Measurements from ENCODE around the gene RCSD1.

Gene RCSD1

DNA sequence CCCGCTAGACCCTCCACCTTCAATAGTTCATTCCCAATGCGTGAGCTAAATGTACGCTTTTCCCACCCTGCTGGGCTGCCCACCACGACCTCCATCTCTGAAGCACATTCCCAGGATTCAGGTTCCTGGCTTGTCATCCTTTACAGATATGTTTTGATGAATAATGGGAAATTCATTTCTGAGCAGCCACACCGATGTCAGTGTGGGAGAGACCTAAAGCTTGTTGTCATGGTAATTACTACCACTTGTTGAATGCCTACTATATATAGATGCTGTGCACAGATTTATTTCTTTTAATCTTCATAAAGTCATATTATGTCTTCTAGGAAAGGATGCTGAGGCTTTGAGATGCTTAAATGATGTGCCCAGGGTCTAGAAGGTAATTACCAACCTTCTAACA, 8.0 kb downstream of the RCSD1 start:
- H3K4me1 ChIP-seq (ENCODE audit: control insufficient read depth in 1 of 2, insufficient read depth in 2 of 2, low read length in 2 of 2) = peaks cover 3 to 5% of the 10 kb centered on the region in 2 experiments
- no peak overlapping the region for H3K4me2 ChIP-seq (ENCODE audit: low read length)
- H3K9me3 ChIP-seq (ENCODE audit: insufficient read depth, low read depth, low read length) = no peaks in the 10 kb centered on the region
- no peak overlapping the region for H2AK5ac ChIP-seq (ENCODE audit: low read length)
- no peaks in the 10 kb centered on the region for H3K36me3 ChIP-seq (ENCODE audit: control insufficient read depth in 1 of 2, insufficient read depth in 2 of 2, low read length in 2 of 2)
- no peak overlapping the region for H3K27ac ChIP-seq (ENCODE audit: low read depth, low read length)
- H3K23ac ChIP-seq (ENCODE audit: low read length) = no peak overlapping the region
- H2BK12ac ChIP-seq (ENCODE audit: low read length) = no peak overlapping the region
- no peak overlapping the region for H2BK5ac ChIP-seq (ENCODE audit: low read depth, low read length, poor library complexity)
- no peak overlapping the region for H2BK120ac ChIP-seq (ENCODE audit: insufficient read depth, low read length, poor library complexity)
- WGBS (ENCODE audit: extremely low coverage, insufficient coverage, insufficient read length) = no CpG with 5 or more reads among the region's 5 CpGs
- no peaks in the 10 kb centered on the region for H3K27me3 ChIP-seq (ENCODE audit: insufficient read depth, low read length)
- DNase-seq = no peak
- H3K4me3 ChIP-seq (ENCODE audit: low read depth, low read length) = no peak overlapping the region
- no peak overlapping the region for H4K12ac ChIP-seq (ENCODE audit: low read depth, low read length)
- H3K14ac ChIP-seq (ENCODE audit: low read length) = no peak overlapping the region
- no peak overlapping the region for H3K18ac ChIP-seq (ENCODE audit: low read length)
- no peaks in the 10 kb centered on the region for H3K79me1 ChIP-seq (ENCODE audit: low read length)
- H3K9ac ChIP-seq (ENCODE audit: low read length) = no peak overlapping the region
- H3K79me2 ChIP-seq (ENCODE audit: control insufficient read depth, insufficient read depth, low read length, poor library complexity) = no peaks in the 10 kb centered on the region
- H4K91ac ChIP-seq (ENCODE audit: low read depth, low read length) = no peak overlapping the region
- H2AFZ ChIP-seq (ENCODE audit: insufficient read depth, low read length, poor library complexity) = no peak overlapping the region
- no peak overlapping the region for H4K8ac ChIP-seq (ENCODE audit: low read depth, low read length)
- no peak overlapping the region for H3K4ac ChIP-seq (ENCODE audit: low read depth, low read length)

DNA sequence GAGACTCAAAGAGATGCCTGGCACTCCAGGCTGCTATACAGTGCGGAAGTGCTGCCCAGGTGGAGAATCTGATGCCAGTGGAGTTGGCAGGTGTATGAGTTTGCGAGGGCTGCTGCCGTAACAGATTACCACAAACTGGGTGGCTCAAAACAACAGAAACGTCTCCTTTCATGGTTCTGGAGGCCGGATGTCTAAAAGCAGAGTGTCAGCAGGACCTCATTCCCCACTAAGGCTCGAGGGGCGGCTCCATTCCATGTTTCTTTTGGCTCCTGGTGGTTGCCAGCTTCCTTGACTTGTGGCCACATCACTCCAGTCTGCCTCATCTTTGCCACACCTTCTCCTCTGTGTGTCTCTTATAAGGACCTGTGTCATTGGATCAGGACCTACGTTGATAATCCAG, 10.0 kb downstream of the RCSD1 start:
- no peak overlapping the region for H2BK5ac ChIP-seq (ENCODE audit: low read depth, low read length, poor library complexity)
- no peak for DNase-seq
- H3K18ac ChIP-seq (ENCODE audit: low read length) = no peak overlapping the region
- H2BK120ac ChIP-seq (ENCODE audit: insufficient read depth, low read length, poor library complexity) = no peak overlapping the region
- no peak overlapping the region for H2AFZ ChIP-seq (ENCODE audit: insufficient read depth, low read length, poor library complexity)
- H3K36me3 ChIP-seq (ENCODE audit: control insufficient read depth in 1 of 2, insufficient read depth in 2 of 2, low read length in 2 of 2) = no peaks in the 10 kb centered on the region
- H3K27ac ChIP-seq (ENCODE audit: low read depth, low read length) = no peak overlapping the region
- H3K79me1 ChIP-seq (ENCODE audit: low read length) = no peaks in the 10 kb centered on the region
- no peak overlapping the region for H4K12ac ChIP-seq (ENCODE audit: low read depth, low read length)
- no peaks in the 10 kb centered on the region for H3K79me2 ChIP-seq (ENCODE audit: control insufficient read depth, insufficient read depth, low read length, poor library complexity)
- WGBS (ENCODE audit: extremely low coverage, insufficient coverage, insufficient read length) = no CpG with 5 or more reads among the region's 8 CpGs
- no peak overlapping the region for H3K4ac ChIP-seq (ENCODE audit: low read depth, low read length)
- H3K14ac ChIP-seq (ENCODE audit: low read length) = no peak overlapping the region
- no peaks in the 10 kb centered on the region for H3K9me3 ChIP-seq (ENCODE audit: insufficient read depth, low read depth, low read length)
- H4K91ac ChIP-seq (ENCODE audit: low read depth, low read length) = no peak overlapping the region
- H3K4me3 ChIP-seq (ENCODE audit: low read depth, low read length) = no peak overlapping the region
- no peak overlapping the region for H3K9ac ChIP-seq (ENCODE audit: low read length)
- H3K4me1 ChIP-seq (ENCODE audit: control insufficient read depth in 1 of 2, insufficient read depth in 2 of 2, low read length in 2 of 2) = peaks cover 3% of the 10 kb centered on the region in 2 experiments
- H2AK5ac ChIP-seq (ENCODE audit: low read length) = no peak overlapping the region
- H3K4me2 ChIP-seq (ENCODE audit: low read length) = no peak overlapping the region
- no peak overlapping the region for H2BK12ac ChIP-seq (ENCODE audit: low read length)
- no peak overlapping the region for H4K8ac ChIP-seq (ENCODE audit: low read depth, low read length)
- no peaks in the 10 kb centered on the region for H3K27me3 ChIP-seq (ENCODE audit: insufficient read depth, low read length)
- no peak overlapping the region for H3K23ac ChIP-seq (ENCODE audit: low read length)

DNA sequence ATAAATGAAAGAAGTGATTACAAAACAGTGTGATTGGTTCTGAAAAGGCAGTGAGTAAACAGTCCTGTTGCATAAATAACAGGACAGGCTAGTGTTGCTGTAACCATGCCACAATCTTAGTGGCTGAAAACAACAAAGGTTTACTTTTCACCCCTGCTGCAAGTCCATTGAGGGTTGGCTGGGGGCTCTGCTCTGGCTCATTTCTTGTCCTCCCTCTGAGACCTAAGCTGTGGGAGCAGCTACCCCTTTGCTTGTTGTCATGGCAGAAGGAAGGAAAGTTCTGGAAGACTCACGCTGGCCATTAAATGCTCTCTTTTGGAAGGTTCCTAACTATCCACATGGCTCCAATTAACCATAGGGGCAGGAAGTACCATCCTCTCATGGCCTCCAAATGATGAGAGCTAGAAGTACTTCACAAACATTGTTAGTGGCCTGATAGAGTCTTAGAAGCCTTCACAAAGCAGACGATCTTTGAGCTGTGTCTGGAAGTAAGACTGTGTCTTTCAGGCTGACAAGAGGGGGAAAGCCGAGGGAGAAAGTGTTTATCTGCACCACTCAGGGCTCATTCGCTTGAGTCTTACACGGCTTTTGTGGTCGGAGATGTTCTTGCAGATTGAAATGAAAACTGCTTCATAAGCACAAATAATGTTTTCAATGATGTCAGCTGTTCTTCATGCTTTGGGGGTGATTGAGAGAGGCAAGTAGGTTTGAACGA, 11.9 kb downstream of the RCSD1 start:
- H3K4me1 ChIP-seq (ENCODE audit: control insufficient read depth in 1 of 2, insufficient read depth in 2 of 2, low read length in 2 of 2) = no peaks in the 10 kb centered on the region
- no peak overlapping the region for H3K4me3 ChIP-seq (ENCODE audit: low read depth, low read length)
- no peak overlapping the region for H3K27ac ChIP-seq (ENCODE audit: low read depth, low read length)
- H3K9me3 ChIP-seq (ENCODE audit: insufficient read depth, low read depth, low read length) = peaks cover 3% of the 10 kb centered on the region
- whole genome bisulfite sequencing (ENCODE audit: extremely low coverage, insufficient coverage, insufficient read length) = no CpG with 5 or more reads among the region's 7 CpGs
- no peak overlapping the region for H3K9ac ChIP-seq (ENCODE audit: low read length)
- H2BK5ac ChIP-seq (ENCODE audit: low read depth, low read length, poor library complexity) = no peak overlapping the region
- no peak overlapping the region for H4K91ac ChIP-seq (ENCODE audit: low read depth, low read length)
- no peak overlapping the region for H4K12ac ChIP-seq (ENCODE audit: low read depth, low read length)
- no peak overlapping the region for H3K4ac ChIP-seq (ENCODE audit: low read depth, low read length)
- H3K79me2 ChIP-seq (ENCODE audit: control insufficient read depth, insufficient read depth, low read length, poor library complexity) = no peaks in the 10 kb centered on the region
- no peaks in the 10 kb centered on the region for H3K36me3 ChIP-seq (ENCODE audit: control insufficient read depth in 1 of 2, insufficient read depth in 2 of 2, low read length in 2 of 2)
- H3K27me3 ChIP-seq (ENCODE audit: insufficient read depth, low read length) = no peaks in the 10 kb centered on the region
- H3K14ac ChIP-seq (ENCODE audit: low read length) = no peak overlapping the region
- no peak overlapping the region for H3K18ac ChIP-seq (ENCODE audit: low read length)
- no peak overlapping the region for H4K8ac ChIP-seq (ENCODE audit: low read depth, low read length)
- H2BK12ac ChIP-seq (ENCODE audit: low read length) = no peak overlapping the region
- no peaks in the 10 kb centered on the region for H3K79me1 ChIP-seq (ENCODE audit: low read length)
- DNase-seq = no peak
- no peak overlapping the region for H2AFZ ChIP-seq (ENCODE audit: insufficient read depth, low read length, poor library complexity)
- H3K23ac ChIP-seq (ENCODE audit: low read length) = no peak overlapping the region
- H2AK5ac ChIP-seq (ENCODE audit: low read length) = no peak overlapping the region
- H2BK120ac ChIP-seq (ENCODE audit: insufficient read depth, low read length, poor library complexity) = no peak overlapping the region
- no peak overlapping the region for H3K4me2 ChIP-seq (ENCODE audit: low read length)

DNA sequence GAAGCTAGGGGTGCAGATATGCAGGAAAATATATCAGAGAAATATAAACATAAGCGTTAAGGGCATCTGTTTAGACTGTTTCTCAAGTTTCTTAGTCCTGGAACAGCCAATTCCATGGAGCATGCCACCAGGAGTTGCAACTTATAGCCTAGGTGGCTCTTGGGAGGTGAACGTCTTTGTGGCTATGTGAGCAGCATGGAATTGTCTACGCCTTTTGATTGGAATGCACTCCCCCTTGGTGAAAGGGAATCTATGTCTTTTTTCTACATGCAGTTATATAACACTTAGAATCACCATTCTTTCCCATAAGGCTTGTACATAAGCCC, 12.4 kb downstream of the RCSD1 start:
- Histone ChIP-seq H3K9ac (ENCODE audit: low read length) (no peak overlapping the region), H2BK12ac (ENCODE audit: low read length) (no peak overlapping the region), H3K27ac (ENCODE audit: low read depth, low read length) (no peak overlapping the region), H2AFZ (ENCODE audit: insufficient read depth, low read length, poor library complexity) (no peak overlapping the region), H3K14ac (ENCODE audit: low read length) (no peak overlapping the region), H3K4me1 (ENCODE audit: control insufficient read depth in 1 of 2, insufficient read depth in 2 of 2, low read length in 2 of 2) (no peaks in the 10 kb centered on the region), H3K4me2 (ENCODE audit: low read length) (no peak overlapping the region), H4K91ac (ENCODE audit: low read depth, low read length) (no peak overlapping the region), H4K8ac (ENCODE audit: low read depth, low read length) (no peak overlapping the region), H3K4me3 (ENCODE audit: low read depth, low read length) (no peak overlapping the region), H3K23ac (ENCODE audit: low read length) (no peak overlapping the region), H3K18ac (ENCODE audit: low read length) (no peak overlapping the region), H3K4ac (ENCODE audit: low read depth, low read length) (no peak overlapping the region), H4K12ac (ENCODE audit: low read depth, low read length) (no peak overlapping the region), H2BK120ac (ENCODE audit: insufficient read depth, low read length, poor library complexity) (no peak overlapping the region), H3K27me3 (ENCODE audit: insufficient read depth, low read length) (no peaks in the 10 kb centered on the region), H3K36me3 (ENCODE audit: control insufficient read depth in 1 of 2, insufficient read depth in 2 of 2, low read length in 2 of 2) (no peaks in the 10 kb centered on the region), H3K79me2 (ENCODE audit: control insufficient read depth, insufficient read depth, low read length, poor library complexity) (no peaks in the 10 kb centered on the region), H3K9me3 (ENCODE audit: insufficient read depth, low read depth, low read length) (peaks cover 3% of the 10 kb centered on the region), H2AK5ac (ENCODE audit: low read length) (no peak overlapping the region), H2BK5ac (ENCODE audit: low read depth, low read length, poor library complexity) (no peak overlapping the region), H3K79me1 (ENCODE audit: low read length) (no peaks in the 10 kb centered on the region)
- no peak for DNase-seq
- WGBS (ENCODE audit: extremely low coverage, insufficient coverage, insufficient read length) = no CpG with 5 or more reads among the region's 3 CpGs

Data from trophoblast cell (in vitro differentiated cells and primary cell).